ENCODE results near the gene AP5Z1. TPM values are rescaled to one million over a fixed set of nuclear protein-coding genes. Genes with fewer than 3 reads are reported as not detected.

Gene AP5Z1
- total RNA-seq, 1 donor from 2014 or later = 111 TPM

- CTCF ChIA-PET = interaction anchor here (1.1 to 1.2 kb wide), 3 partner anchors 143 to 1450 kb away, joined by 3 to 9 read pairs (median 3); no protein-coding TSS in a partner anchor
Measured at GRCh38 chr7:4754433-4755010, 20.9 kb upstream of the AP5Z1 start.

GRCh38 chr7:4755045-4755444 is 20.4 kb upstream of the AP5Z1 start:
- Mint-ChIP-seq H3K9me3 (no peaks in the 10 kb centered on the region), H3K27me3 (no peaks in the 10 kb centered on the region), H3K27ac (no peak overlapping the region), H3K4me3 (no peak overlapping the region), H3K4me1 (peaks cover 10% of the 10 kb centered on the region), H3K36me3 (ENCODE audit: low read depth) (peaks cover 57% of the 10 kb centered on the region)
- intact Hi-C loops (cut with micrococcal nuclease) = no loop called here
- DNase-seq (no peak), ATAC-seq (ENCODE audit: low read depth) (no peak)
- POLR2A ChIA-PET = interaction anchor here (0.9 kb wide), 1 partner anchor 20 kb away, joined by 4 read pairs; the partner anchor contains the start of gene AP5Z1
- CTCF ChIA-PET = interaction anchor here (1.1 to 1.2 kb wide), 3 partner anchors 144 to 1451 kb away, joined by 3 to 9 read pairs (median 3); no protein-coding TSS in a partner anchor
- TF ChIP-seq CTCF (IDR thresholded peaks at IDR 0.05) = no peak

More at GRCh38 chr7:4754433-4755010, 20.9 kb upstream of the AP5Z1 start:
- Mint-ChIP-seq H3K9me3 (no peaks in the 10 kb centered on the region), H3K36me3 (ENCODE audit: low read depth) (peaks cover 52% of the 10 kb centered on the region), H3K27me3 (no peaks in the 10 kb centered on the region), H3K27ac (no peak overlapping the region), H3K4me1 (peaks cover 10% of the 10 kb centered on the region), H3K4me3 (no peak overlapping the region)
- TF ChIP-seq CTCF (IDR thresholded peaks at IDR 0.05) = no peak
- POLR2A ChIA-PET = interaction anchor here (0.9 kb wide), 1 partner anchor 21 kb away, joined by 4 read pairs; the partner anchor contains the start of gene AP5Z1
- ATAC-seq (ENCODE audit: low read depth) (no peak), DNase-seq (no peak)
- intact Hi-C loops (cut with micrococcal nuclease) = loop anchor here (1.0 kb wide), 3 partner anchors 21 to 143 kb away; partner anchors contain the start of gene AP5Z1

GRCh38 chr7:4758111-4758510 is 17.3 kb upstream of the AP5Z1 start:
- intact Hi-C loops (cut with micrococcal nuclease) = no loop called here
- POLR2A ChIA-PET = interaction anchor here (1.0 to 1.2 kb wide), 2 partner anchors 17 to 117 kb away, joined by 3 to 4 read pairs; partner anchors contain the start of gene AP5Z1
- H3K27me3 Mint-ChIP-seq = no peaks in the 10 kb centered on the region
- no peak for TF ChIP-seq CTCF (IDR thresholded peaks at IDR 0.05)
- ATAC-seq (ENCODE audit: low read depth) (no peak), DNase-seq (no peak)
- H3K9me3 Mint-ChIP-seq = no peaks in the 10 kb centered on the region
- CTCF ChIA-PET = interaction anchor here (1.1 kb wide), 1 partner anchor 66 kb away, joined by 3 read pairs; no protein-coding TSS in a partner anchor
- no peak overlapping the region for H3K27ac Mint-ChIP-seq
- no peak overlapping the region for H3K4me3 Mint-ChIP-seq
- peaks cover 6% of the 10 kb centered on the region for H3K4me1 Mint-ChIP-seq
- H3K36me3 Mint-ChIP-seq (ENCODE audit: low read depth) = peaks cover 69% of the 10 kb centered on the region

- ChIA-PET CTCF (no interaction called here), POLR2A (no interaction called here)
- H3K4me3 Mint-ChIP-seq = no peak overlapping the region
- intact Hi-C loops (cut with micrococcal nuclease) = no loop called here
- TF ChIP-seq CTCF (IDR thresholded peaks at IDR 0.05) = no peak
- ATAC-seq (ENCODE audit: low read depth) (no peak), DNase-seq (no peak)
- no peaks in the 10 kb centered on the region for H3K27me3 Mint-ChIP-seq
- peaks cover 2% of the 10 kb centered on the region for H3K4me1 Mint-ChIP-seq
- no peaks in the 10 kb centered on the region for H3K9me3 Mint-ChIP-seq
- H3K27ac Mint-ChIP-seq = no peak overlapping the region
- peaks cover 73% of the 10 kb centered on the region for H3K36me3 Mint-ChIP-seq (ENCODE audit: low read depth)
Measured at GRCh38 chr7:4758791-4759190, 16.6 kb upstream of the AP5Z1 start.

GRCh38 chr7:4759211-4759610 is 16.2 kb upstream of the AP5Z1 start:
- Mint-ChIP-seq H3K4me1 (no peaks in the 10 kb centered on the region), H3K27ac (no peak overlapping the region), H3K27me3 (no peaks in the 10 kb centered on the region), H3K9me3 (no peaks in the 10 kb centered on the region), H3K4me3 (no peak overlapping the region), H3K36me3 (ENCODE audit: low read depth) (peaks cover 77% of the 10 kb centered on the region)
- ChIA-PET POLR2A (interaction anchor here (1.4 kb wide), 1 partner anchor 17 kb away, joined by 4 read pairs; the partner anchor contains the start of gene AP5Z1), CTCF (no interaction called here)
- intact Hi-C loops (cut with micrococcal nuclease) = no loop called here
- ATAC-seq (ENCODE audit: low read depth) (no peak), DNase-seq (no peak)
- no peak for TF ChIP-seq CTCF (IDR thresholded peaks at IDR 0.05)

All from activated B cell treated with CpG ODN at 0.5 μM for 24 hours (primary cell).